GM12801 (cell line): Measurements from ENCODE around the gene GALNT2.

Source experiments
- TF ChIP-seq, protein P1 (sequence below): IDR thresholded peaks from one replicate; pipeline ENCODE4 v1.5.1; 2011; ENCODE audit warnings: control low read depth; ENCODE audit not compliant: insufficient read length; ENCODE audit errors: extremely low read depth

GALNT2 gene

DNA sequence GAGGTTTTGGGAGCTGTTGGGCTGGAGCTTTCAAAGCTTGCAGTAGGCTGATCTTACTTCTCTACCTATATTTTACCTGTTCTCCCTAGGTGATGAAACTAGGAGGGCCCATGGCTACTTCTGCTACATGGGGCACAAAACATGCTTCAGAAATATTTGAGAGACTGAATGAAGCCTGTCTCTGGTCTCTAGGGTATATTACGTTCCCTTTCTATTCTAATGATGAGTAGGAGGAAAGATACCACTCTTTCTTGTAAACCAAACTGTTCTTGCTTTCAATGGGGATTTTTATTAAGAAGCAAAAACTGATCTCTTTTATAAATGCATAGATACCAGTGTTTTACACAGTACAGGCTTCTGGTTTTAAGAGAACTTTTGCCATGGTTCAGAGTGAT lies 103.1 kb downstream of the GALNT2 start:
- TF ChIP-seq, protein P1, sequence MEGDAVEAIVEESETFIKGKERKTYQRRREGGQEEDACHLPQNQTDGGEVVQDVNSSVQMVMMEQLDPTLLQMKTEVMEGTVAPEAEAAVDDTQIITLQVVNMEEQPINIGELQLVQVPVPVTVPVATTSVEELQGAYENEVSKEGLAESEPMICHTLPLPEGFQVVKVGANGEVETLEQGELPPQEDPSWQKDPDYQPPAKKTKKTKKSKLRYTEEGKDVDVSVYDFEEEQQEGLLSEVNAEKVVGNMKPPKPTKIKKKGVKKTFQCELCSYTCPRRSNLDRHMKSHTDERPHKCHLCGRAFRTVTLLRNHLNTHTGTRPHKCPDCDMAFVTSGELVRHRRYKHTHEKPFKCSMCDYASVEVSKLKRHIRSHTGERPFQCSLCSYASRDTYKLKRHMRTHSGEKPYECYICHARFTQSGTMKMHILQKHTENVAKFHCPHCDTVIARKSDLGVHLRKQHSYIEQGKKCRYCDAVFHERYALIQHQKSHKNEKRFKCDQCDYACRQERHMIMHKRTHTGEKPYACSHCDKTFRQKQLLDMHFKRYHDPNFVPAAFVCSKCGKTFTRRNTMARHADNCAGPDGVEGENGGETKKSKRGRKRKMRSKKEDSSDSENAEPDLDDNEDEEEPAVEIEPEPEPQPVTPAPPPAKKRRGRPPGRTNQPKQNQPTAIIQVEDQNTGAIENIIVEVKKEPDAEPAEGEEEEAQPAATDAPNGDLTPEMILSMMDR = no peak

DNA sequence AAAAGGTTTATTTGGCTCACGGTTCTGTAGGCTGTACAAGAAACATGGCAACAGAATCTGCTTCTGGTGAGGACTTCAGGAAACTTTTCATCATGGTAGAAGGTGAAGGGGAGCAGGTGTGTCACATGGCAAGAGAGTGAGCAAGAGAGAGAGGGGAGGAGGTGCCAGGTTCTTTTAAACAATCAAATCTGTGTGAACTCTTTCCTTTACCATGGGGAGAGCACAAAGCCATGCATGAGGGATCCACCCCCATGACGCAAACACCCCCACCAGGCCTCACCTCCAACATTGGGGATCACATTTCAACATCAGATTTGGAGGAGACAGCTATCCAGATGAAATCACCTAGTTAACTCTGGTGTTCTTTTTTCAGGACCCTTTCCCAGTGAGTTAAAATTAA lies 103.6 kb downstream of the GALNT2 start:
- TF ChIP-seq, protein P1 = no peak

DNA sequence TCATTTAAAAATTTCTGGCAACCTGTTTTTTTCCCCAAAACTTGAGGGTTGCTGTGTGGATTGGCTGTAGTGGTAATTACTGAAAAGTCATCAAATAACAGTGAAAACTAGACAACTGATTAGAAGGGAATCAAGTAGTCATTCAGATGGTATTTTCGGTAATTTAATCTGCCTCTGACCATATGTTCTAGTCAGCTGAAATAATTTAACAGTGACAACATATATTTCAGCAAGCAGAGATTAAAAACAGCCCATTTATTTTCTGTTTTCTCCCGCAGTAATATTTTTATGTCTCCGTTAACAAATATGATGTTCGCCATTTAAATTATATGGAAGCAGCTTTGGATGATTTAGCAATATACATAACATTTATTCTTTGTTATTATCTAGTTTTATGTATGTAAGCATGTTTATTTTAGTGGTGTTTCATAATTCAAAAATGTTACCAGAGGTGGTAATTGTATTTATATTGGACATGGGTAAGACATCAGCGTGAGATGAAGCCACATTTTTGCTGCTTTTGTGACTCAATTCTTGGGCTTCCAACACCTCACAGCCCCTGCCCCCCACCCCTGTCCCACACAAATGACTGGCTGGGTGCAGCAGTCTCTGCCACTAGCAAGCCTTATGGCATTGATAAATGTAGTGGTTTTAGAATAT lies 104.4 kb downstream of the GALNT2 start:
- TF ChIP-seq, protein P1 = no peak

DNA sequence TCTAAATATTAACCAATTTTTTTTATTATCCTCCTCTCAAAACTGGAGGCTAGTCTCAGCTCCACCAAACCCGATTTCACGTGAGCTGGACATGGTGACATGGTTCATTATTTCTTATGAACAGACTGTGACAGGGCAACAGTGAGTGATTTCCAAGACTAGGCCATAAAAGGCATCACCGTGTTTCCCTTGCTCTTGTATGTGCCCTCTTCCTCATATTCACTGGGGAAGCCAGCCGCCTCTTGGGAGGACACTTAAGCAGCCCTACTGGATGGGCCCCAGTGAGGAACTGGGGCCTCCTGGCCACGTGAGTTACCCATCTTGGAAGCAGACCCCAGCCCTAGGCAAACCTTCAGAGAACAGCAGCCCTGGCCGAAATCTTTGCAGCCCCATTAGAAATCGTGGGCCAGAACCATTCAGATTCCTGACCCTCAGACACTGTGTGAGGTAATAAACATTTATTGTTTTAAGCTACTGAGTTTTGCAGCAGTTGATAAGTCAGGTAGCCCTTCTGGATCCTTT lies 105.0 kb downstream of the GALNT2 start:
- TF ChIP-seq, protein P1 = no peak

DNA sequence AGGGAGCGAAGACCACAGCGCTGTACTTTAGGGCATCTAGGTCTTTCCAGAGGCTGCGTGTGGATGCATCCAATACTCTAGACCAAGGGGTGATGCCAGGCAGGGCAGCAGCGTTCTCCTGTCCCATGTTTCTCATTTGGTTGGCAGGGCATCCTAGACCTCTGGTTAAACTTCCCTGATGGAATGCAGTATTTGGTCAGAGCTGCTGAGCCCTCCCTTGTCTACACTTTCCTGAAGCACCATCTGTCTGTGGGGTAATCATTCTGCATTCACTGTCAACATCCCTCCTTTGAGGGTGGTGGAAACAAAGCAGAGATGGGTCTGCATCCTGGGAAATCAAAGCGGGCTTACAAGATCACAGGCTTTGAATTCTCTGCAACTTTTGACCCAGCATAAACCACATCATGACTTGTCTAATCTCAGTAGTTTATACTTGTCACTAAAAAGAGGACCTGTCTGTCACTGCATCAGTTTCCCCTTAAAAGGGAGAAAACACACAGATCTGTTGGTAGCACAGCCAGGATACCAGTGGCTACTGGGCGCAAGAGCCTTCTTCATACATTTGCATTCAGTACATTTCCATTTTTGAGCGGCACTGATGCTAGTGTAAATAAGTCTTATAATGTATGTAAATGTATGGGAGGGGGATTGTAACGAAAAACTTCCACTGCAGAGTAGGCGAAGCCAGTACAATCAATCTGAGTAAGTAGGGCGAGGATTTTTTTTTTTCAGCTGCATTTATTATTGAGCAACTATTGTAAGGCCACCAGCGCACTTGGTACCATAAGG lies 106.3 kb downstream of the GALNT2 start:
- TF ChIP-seq, protein P1 = no peak

DNA sequence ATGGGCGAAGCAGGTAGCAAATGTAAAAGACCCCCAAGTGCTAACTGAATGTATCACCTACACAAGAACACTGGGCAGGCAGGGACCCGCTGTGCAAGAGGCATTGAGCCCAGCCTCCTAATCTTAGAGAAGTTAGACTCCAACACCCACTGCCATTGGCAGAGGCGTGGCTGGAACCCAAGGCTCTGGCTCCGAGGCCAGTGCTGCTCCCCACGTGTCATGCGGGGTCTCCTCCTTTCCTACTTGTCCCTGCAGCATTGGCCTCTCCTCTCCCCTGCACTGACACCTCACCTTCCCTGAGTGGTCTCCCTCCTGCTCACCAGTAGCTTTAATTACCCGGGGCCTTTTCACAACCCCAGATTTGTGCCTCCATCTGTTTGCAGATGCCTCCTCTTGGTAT lies 107.0 kb downstream of the GALNT2 start:
- TF ChIP-seq, protein P1 = no peak

DNA sequence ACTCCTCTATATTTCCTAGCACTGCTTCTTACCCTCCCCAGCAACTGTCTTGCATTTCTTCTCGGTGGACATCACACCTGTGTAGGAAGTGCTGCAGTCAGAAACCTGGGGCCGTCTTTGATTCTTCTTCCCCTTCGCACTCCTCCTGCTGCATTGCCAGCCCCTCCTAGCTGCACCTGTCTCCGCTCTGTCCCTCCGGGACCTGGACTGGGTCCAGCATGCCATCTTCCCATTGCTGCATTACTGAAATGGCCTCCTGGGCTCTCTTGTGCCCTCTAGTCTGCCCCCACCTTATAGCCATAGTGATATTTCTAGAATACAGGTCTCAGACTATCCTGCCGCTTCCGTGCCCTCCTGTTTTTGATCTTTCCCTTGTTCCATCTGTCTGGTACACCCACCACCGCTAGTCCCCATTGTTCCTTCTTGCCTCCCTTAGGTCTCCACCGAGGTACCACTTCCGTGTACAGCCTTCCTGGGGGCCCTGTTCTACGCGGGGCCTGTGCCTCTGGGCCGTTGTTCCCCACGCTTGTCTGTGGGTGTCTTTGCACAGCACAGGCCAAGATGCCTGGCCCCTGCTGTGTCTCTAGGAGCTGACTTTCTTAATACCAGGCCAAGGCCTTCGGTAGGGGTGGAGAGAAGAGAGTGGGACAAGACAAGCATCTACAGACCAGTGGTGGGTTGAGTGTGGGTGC lies 107.6 kb downstream of the GALNT2 start:
- TF ChIP-seq, protein P1 = no peak
